Colonic mucosa (tissue), 4 donors: ENCODE results near the gene DRC3. TPM values are rescaled to one million over a fixed set of nuclear protein-coding genes. Genes with fewer than 3 reads are reported as not detected.

Experiments
- DNase-seq: peaks from one replicate; pipeline ENCODE4 v3.0.0-alpha.2; 2020
- H3K27ac ChIP-seq: fragments of 200-600 bp; one replicate; pipeline ENCODE4 v1.8.0; 2021
- H3K27me3 ChIP-seq: fragments of 200-600 bp; one replicate; pipeline ENCODE4 v1.8.0; 2021
- H3K36me3 ChIP-seq: fragments of 200-600 bp; one replicate; pipeline ENCODE4 v1.8.0; 2021
- H3K4me1 ChIP-seq: fragments of 200-600 bp; one replicate; pipeline ENCODE4 v1.8.0; 2021; ENCODE audit warnings: mild to moderate bottlenecking
- H3K4me3 ChIP-seq: fragments of 200-600 bp; one replicate; pipeline ENCODE4 v1.8.0; 2021
- H3K9ac ChIP-seq, 2 donors: one replicate each; pipeline ENCODE4 v1.7.0; 2013; ENCODE audit warnings: control low read depth in 2 of 2, low read depth in 2 of 2, low read length in 2 of 2
- H3K9me3 ChIP-seq: fragments of 200-600 bp; one replicate; pipeline ENCODE4 v1.8.0; 2021
- CTCF ChIP-seq: fragments of 200-600 bp; IDR thresholded peaks from one replicate; pipeline ENCODE4 v1.8.0; 2022; ENCODE audit warnings: antibody characterized with exemption, mild to moderate bottlenecking
- intact Hi-C: fragments of 100-400 bp; cut with DNase I; formaldehyde crosslinking; loops from one replicate; pipeline ENCODE4 v1.14.1; 2022
- total RNA-seq, 2 donors: library from RNA; stranded (reverse); fragmentation: NEBNext Ultra II Directional in 1 of 2; extraction: Animal tissue kit (Norgen Biotek cat#: 25700) in 1 of 2; gene quantifications; one replicate each; pipeline ENCODE4 v1.2.1, GENCODE V29; 2021
- donor health status: healthy.
- donor health status: DM: no; HTN: no; CAD: no.
- donor health status: DM: no; HTN: no; CAD: no.

The DRC3 gene
- total RNA-seq, 2 donors from 2014 or later: 0.79 to 1.1 TPM

DNA sequence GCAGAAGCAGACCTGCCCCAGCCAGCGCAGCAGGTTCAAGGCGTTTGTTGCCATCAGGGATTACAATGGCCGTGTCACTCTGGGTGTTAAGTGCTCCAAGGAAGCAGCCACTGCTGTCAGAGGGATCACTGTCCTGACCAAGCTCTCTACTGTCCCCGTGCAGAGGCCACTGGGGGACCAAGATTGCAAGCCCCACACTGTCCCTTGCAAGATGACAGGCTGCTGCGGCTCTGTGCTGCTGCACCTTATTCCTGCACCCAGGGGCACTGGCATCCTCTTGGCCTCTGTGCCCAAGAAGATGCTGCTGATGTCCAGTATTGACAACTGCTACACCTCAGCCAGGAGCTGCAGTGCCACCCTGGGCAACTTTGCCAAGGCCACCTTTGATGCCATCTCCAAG lies 38.6 kb downstream of the DRC3 start:
- intact Hi-C loops: no loop called here
- DNase-seq: no peak

GRCh38 chr17:18014006-18014405 lies 41.3 kb downstream of the DRC3 start:
- no peaks in the 10 kb centered on the region for H3K36me3 ChIP-seq
- no peak overlapping the region for H3K4me3 ChIP-seq
- no peak overlapping the region for H3K9ac ChIP-seq
- no peaks in the 10 kb centered on the region for H3K4me1 ChIP-seq
- no peak for TF ChIP-seq CTCF
- intact Hi-C loops: no loop called here
- H3K9me3 ChIP-seq: no peaks in the 10 kb centered on the region
- H3K27me3 ChIP-seq: no peaks in the 10 kb centered on the region
- DNase-seq: no peak
- no peak overlapping the region for H3K27ac ChIP-seq

More for the DNA sequence above, 38.6 kb downstream of the DRC3 start:
- H3K4me3 ChIP-seq: no peak overlapping the region
- no peak overlapping the region for H3K9ac ChIP-seq
- H3K27me3 ChIP-seq: no peaks in the 10 kb centered on the region
- no peak overlapping the region for H3K27ac ChIP-seq
- H3K36me3 ChIP-seq: no peaks in the 10 kb centered on the region
- no peak for TF ChIP-seq CTCF
- H3K9me3 ChIP-seq: no peaks in the 10 kb centered on the region
- no peaks in the 10 kb centered on the region for H3K4me1 ChIP-seq

- Histone ChIP-seq H3K36me3 (no peaks in the 10 kb centered on the region), H3K27me3 (no peaks in the 10 kb centered on the region), H3K9me3 (no peaks in the 10 kb centered on the region), H3K4me3 (no peak overlapping the region), H3K4me1 (no peaks in the 10 kb centered on the region), H3K27ac (no peak overlapping the region), H3K9ac (no peak overlapping the region)
- no peak for DNase-seq
- intact Hi-C loops: no loop called here
- TF ChIP-seq CTCF: no peak
Observed at GRCh38 chr17:18015593-18015992, 42.9 kb downstream of the DRC3 start.

DNA sequence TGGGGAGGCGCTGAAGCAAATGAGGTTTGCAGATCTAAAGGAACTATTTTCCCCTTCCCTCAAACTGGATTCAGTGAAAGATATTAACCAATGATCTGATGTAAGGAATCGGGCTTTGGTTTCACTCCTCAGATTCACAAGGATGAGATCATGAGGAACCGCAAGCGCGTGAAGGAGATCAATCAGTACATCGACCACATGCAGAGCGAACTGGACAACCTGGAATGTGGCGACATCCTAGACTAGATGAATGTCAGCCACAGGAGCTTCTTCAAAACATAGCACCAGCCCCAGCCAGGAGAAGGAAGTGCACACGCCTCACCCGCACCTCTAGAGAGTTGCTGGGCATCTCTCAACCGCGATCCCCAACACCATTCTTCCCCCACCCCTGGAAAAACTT lies 43.8 kb downstream of the DRC3 start:
- Histone ChIP-seq H3K4me1 (no peaks in the 10 kb centered on the region), H3K27me3 (no peaks in the 10 kb centered on the region), H3K36me3 (no peaks in the 10 kb centered on the region), H3K9ac (no peak overlapping the region), H3K27ac (no peak overlapping the region), H3K4me3 (no peak overlapping the region), H3K9me3 (no peaks in the 10 kb centered on the region)
- no peak for DNase-seq
- intact Hi-C loops: no loop called here
- TF ChIP-seq CTCF: no peak

- Histone ChIP-seq H3K9me3 (no peaks in the 10 kb centered on the region), H3K36me3 (no peaks in the 10 kb centered on the region), H3K27me3 (no peaks in the 10 kb centered on the region), H3K9ac (no peak overlapping the region), H3K27ac (no peak overlapping the region), H3K4me1 (no peaks in the 10 kb centered on the region), H3K4me3 (no peak overlapping the region)
- intact Hi-C loops: no loop called here
- no peak for TF ChIP-seq CTCF
- no peak for DNase-seq
Observed at GRCh38 chr17:18017958-18018357, 45.3 kb downstream of the DRC3 start.
